22Rv1 (cell line): ENCODE data around the gene TRIM4.
A peak's percentile ranks its signal among the peaks of the same experiment; 100 is the strongest.
"Not testable (repeated sequence)": the region's sequence is repeated elsewhere in the genome, so short reads cannot be mapped to it uniquely, and the experiment has no call there.

ENCODE experiments used
- H3K27ac ChIP-seq: fragments of 450-650 bp; 2 replicates; pipeline ENCODE4 v1.5.1; 2017
- ZFX ChIP-seq: fragments of 450-650 bp; IDR thresholded peaks from 2 replicates; pipeline ENCODE4 v1.6.1; 2017; ENCODE audit warnings: antibody characterized with exemption, borderline replicate concordance
- TF ChIP-seq, protein P1 (sequence below): fragments of 450-650 bp; IDR thresholded peaks from 2 replicates; pipeline ENCODE4 v1.5.1; 2017; ENCODE audit warnings: mild to moderate bottlenecking

TRIM4 gene

GRCh38 chr7:99947608-99948007, 28.3 kb upstream of the TRIM4 start:
- H3K27ac ChIP-seq = no peak overlapping the region
- TF ChIP-seq ZFX = no peak
- TF ChIP-seq, protein P1, sequence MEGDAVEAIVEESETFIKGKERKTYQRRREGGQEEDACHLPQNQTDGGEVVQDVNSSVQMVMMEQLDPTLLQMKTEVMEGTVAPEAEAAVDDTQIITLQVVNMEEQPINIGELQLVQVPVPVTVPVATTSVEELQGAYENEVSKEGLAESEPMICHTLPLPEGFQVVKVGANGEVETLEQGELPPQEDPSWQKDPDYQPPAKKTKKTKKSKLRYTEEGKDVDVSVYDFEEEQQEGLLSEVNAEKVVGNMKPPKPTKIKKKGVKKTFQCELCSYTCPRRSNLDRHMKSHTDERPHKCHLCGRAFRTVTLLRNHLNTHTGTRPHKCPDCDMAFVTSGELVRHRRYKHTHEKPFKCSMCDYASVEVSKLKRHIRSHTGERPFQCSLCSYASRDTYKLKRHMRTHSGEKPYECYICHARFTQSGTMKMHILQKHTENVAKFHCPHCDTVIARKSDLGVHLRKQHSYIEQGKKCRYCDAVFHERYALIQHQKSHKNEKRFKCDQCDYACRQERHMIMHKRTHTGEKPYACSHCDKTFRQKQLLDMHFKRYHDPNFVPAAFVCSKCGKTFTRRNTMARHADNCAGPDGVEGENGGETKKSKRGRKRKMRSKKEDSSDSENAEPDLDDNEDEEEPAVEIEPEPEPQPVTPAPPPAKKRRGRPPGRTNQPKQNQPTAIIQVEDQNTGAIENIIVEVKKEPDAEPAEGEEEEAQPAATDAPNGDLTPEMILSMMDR = no peak

- no peak overlapping the region for H3K27ac ChIP-seq
- TF ChIP-seq ZFX = no peak
- TF ChIP-seq, protein P1 = no peak
Observed at GRCh38 chr7:99944497-99945070, 25.3 kb upstream of the TRIM4 start.

- TF ChIP-seq, protein P1 = no peak
- no peak for TF ChIP-seq ZFX
- no peak overlapping the region for H3K27ac ChIP-seq
Observed at GRCh38 chr7:99943641-99944496, 24.5 kb upstream of the TRIM4 start.

DNA sequence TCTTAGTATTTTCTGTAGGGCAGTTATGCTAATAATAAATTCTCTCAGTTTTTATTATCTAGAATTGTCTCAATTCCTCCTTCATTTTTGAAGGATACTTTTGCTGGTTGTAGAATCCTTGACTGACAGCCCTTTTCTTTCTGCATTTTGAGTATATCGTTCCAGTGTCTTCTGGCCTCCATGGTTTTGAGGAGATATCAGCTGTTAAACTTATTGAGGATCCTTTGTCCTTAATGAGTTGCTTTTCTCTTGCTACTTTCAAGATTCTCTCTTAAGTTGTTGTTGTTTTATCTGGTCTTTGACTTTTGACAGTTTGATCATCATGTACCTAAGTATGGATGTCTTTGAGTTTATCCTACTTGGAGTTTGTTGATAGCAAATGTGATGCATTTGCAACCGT, 19.0 kb upstream of the TRIM4 start:
- TF ChIP-seq ZFX = no peak
- TF ChIP-seq, protein P1 = no peak
- H3K27ac ChIP-seq = no peak overlapping the region

GRCh38 chr7:99935009-99935408, 15.7 kb upstream of the TRIM4 start:
- not testable (repeated sequence) for H3K27ac ChIP-seq

- no peak for TF ChIP-seq ZFX
- TF ChIP-seq, protein P1 = no peak
Observed at GRCh38 chr7:99930376-99930775, 11.0 kb upstream of the TRIM4 start.

GRCh38 chr7:99929730-99930053, 10.4 kb upstream of the TRIM4 start:
- H3K27ac ChIP-seq = no peak overlapping the region
- no peak for TF ChIP-seq ZFX
- TF ChIP-seq, protein P1 = peak; percentile 52

More at GRCh38 chr7:99930376-99930775, 11.0 kb upstream of the TRIM4 start:
- H3K27ac ChIP-seq = no peak overlapping the region
